Colonic mucosa (tissue), 4 donors: ENCODE data around the gene RNU1-2. TPM values are rescaled to one million over a fixed set of nuclear protein-coding genes. Genes with fewer than 3 reads are reported as not detected.
"Not testable (repeated sequence)": the region's sequence is repeated elsewhere in the genome, so short reads cannot be mapped to it uniquely, and the experiment has no call there.

Experiments
- DNase-seq: peaks from one replicate; pipeline ENCODE4 v3.0.0-alpha.2; 2020
- H3K27ac ChIP-seq: fragments of 200-600 bp; one replicate; pipeline ENCODE4 v1.8.0; 2021
- H3K27me3 ChIP-seq: fragments of 200-600 bp; one replicate; pipeline ENCODE4 v1.8.0; 2021
- H3K36me3 ChIP-seq: fragments of 200-600 bp; one replicate; pipeline ENCODE4 v1.8.0; 2021
- H3K4me1 ChIP-seq: fragments of 200-600 bp; one replicate; pipeline ENCODE4 v1.8.0; 2021; ENCODE audit warnings: mild to moderate bottlenecking
- H3K4me3 ChIP-seq: fragments of 200-600 bp; one replicate; pipeline ENCODE4 v1.8.0; 2021
- H3K9ac ChIP-seq, 2 donors: one replicate each; pipeline ENCODE4 v1.7.0; 2013; ENCODE audit warnings: control low read depth in 2 of 2, low read depth in 2 of 2, low read length in 2 of 2
- H3K9me3 ChIP-seq: fragments of 200-600 bp; one replicate; pipeline ENCODE4 v1.8.0; 2021
- CTCF ChIP-seq: fragments of 200-600 bp; IDR thresholded peaks from one replicate; pipeline ENCODE4 v1.8.0; 2022; ENCODE audit warnings: antibody characterized with exemption, mild to moderate bottlenecking
- intact Hi-C: fragments of 100-400 bp; cut with DNase I; formaldehyde crosslinking; loops from one replicate; pipeline ENCODE4 v1.14.1; 2022
- total RNA-seq, 2 donors: library from RNA; stranded (reverse); fragmentation: NEBNext Ultra II Directional in 1 of 2; extraction: Animal tissue kit (Norgen Biotek cat#: 25700) in 1 of 2; gene quantifications; one replicate each; pipeline ENCODE4 v1.2.1, GENCODE V29; 2021
- donor health status: healthy.
- donor health status: DM: no; HTN: no; CAD: no.
- donor health status: DM: no; HTN: no; CAD: no.

The RNU1-2 gene
- total RNA-seq, 2 donors from 2014 or later, result 1,159 to 2,517 TPM

- Histone ChIP-seq H3K27ac (no peak overlapping the region), H3K9me3 (no peaks in the 10 kb centered on the region), H3K36me3 (no peaks in the 10 kb centered on the region), H3K27me3 (no peaks in the 10 kb centered on the region), H3K4me3 (no peak overlapping the region), H3K4me1 (no peaks in the 10 kb centered on the region), H3K9ac (no peak overlapping the region)
- no peak for DNase-seq
- TF ChIP-seq CTCF, result no peak
- intact Hi-C loops, result no loop called here
Measured at GRCh38 chr1:16924919-16925477, 29.2 kb downstream of the RNU1-2 start.

GRCh38 chr1:16925635-16926490 lies 30.1 kb downstream of the RNU1-2 start:
- no peak overlapping the region for H3K27ac ChIP-seq
- H3K36me3 ChIP-seq, result no peaks in the 10 kb centered on the region
- no peak overlapping the region for H3K4me3 ChIP-seq
- no peak overlapping the region for H3K9ac ChIP-seq
- no peak for DNase-seq
- no peaks in the 10 kb centered on the region for H3K27me3 ChIP-seq
- TF ChIP-seq CTCF, result no peak
- intact Hi-C loops, result no loop called here
- H3K4me1 ChIP-seq, result no peaks in the 10 kb centered on the region
- no peaks in the 10 kb centered on the region for H3K9me3 ChIP-seq

- Histone ChIP-seq H3K4me3 (no peak overlapping the region), H3K9me3 (no peaks in the 10 kb centered on the region), H3K4me1 (no peaks in the 10 kb centered on the region), H3K9ac (no peak overlapping the region), H3K27me3 (no peaks in the 10 kb centered on the region), H3K36me3 (no peaks in the 10 kb centered on the region), H3K27ac (no peak overlapping the region)
- intact Hi-C loops, result no loop called here
- no peak for DNase-seq
- no peak for TF ChIP-seq CTCF
Measured at GRCh38 chr1:16926491-16927073, 30.8 kb downstream of the RNU1-2 start.

- Histone ChIP-seq H3K36me3 (no peaks in the 10 kb centered on the region), H3K27ac (no peak overlapping the region), H3K4me3 (no peak overlapping the region), H3K27me3 (no peaks in the 10 kb centered on the region), H3K4me1 (no peaks in the 10 kb centered on the region), H3K9me3 (no peaks in the 10 kb centered on the region), H3K9ac (no peak overlapping the region)
- intact Hi-C loops, result no loop called here
- no peak for TF ChIP-seq CTCF
- DNase-seq, result no peak
Measured at GRCh38 chr1:16927256-16927655, 31.5 kb downstream of the RNU1-2 start.

GRCh38 chr1:16927711-16928485 lies 32.1 kb downstream of the RNU1-2 start:
- no peak for DNase-seq
- TF ChIP-seq CTCF, result no peak
- Histone ChIP-seq H3K27me3 (no peaks in the 10 kb centered on the region), H3K9me3 (no peaks in the 10 kb centered on the region), H3K4me1 (no peaks in the 10 kb centered on the region), H3K9ac (no peak overlapping the region), H3K36me3 (no peaks in the 10 kb centered on the region), H3K4me3 (no peak overlapping the region), H3K27ac (no peak overlapping the region)
- intact Hi-C loops, result no loop called here

- H3K27ac ChIP-seq, intact Hi-C loops, DNase-seq, H3K9ac ChIP-seq, H3K27me3 ChIP-seq, H3K4me3 ChIP-seq, H3K4me1 ChIP-seq, H3K9me3 ChIP-seq, H3K36me3 ChIP-seq: not testable (repeated sequence)
Measured at GRCh38 chr1:16929146-16930041, 33.6 kb downstream of the RNU1-2 start.

- H3K27ac ChIP-seq, H3K9me3 ChIP-seq, DNase-seq, H3K4me1 ChIP-seq, H3K36me3 ChIP-seq, intact Hi-C loops, H3K9ac ChIP-seq, H3K27me3 ChIP-seq, H3K4me3 ChIP-seq: not testable (repeated sequence)
Measured at GRCh38 chr1:16931206-16931934, 35.6 kb downstream of the RNU1-2 start.
